ENCODE results near the gene RNF8. TPM values are rescaled to one million over a fixed set of nuclear protein-coding genes. Genes with fewer than 3 reads are reported as not detected.

RNF8 gene
- total and polyA plus RNA-seq, 10 of the 15 experiments (the other 5 are each of a cell fraction or from before 2014, with no cell fraction given) = 7.8 to 30.2 (median 23.3) TPM

DNA sequence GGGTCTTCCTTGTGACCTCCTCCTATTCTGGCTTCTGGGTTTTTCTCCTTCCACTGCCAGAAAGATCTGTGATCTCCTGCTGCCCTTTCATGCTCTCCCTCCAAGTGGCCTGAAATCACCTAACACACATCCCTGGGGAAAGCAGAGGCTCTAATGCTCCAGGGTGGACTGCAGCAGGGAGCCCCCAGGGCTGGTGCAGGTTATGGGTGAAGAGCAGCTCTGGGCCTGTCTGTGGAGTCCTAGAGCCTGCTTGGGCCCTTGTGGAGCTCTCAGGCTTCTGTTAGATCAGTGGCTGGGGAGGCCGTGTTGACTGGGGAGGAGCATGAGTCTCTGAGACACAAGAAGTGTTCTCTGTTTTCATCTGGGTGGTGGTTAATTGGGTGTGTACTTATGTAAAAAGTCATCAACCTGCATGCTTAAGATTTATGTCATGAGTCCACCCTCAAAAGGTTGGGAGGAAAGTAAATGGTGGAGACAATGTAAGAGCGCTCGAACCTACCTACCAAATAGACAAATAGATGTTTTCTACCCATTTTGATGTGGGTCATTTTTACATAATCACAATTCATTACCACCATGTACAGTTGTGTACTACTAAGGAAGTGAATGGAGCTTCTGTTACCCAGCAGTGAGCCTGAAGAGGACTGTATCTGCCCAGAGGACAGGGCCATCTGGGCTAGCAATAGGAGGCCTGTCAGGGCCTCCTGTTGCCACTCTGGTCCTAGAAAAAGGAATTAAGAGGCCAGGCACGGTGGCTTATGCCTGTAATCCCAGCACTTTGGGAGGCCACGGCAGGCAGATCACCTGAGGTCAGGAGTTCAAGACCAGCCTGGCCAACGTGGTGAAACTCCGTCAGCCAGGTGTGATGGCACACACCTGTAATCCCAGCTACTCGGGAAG, 32.0 kb upstream of the RNF8 start:
- no peaks in the 10 kb centered on the region for H3K9me3 ChIP-seq (replicated peaks; ENCODE audit: control insufficient read depth, insufficient read depth, low read length)
- in situ Hi-C loops (cut with MboI) (loop anchor here (5.0 kb wide), 1 partner anchor 371 kb away; no protein-coding TSS in a partner anchor), intact Hi-C loops (cut with micrococcal nuclease; ENCODE audit: unreplicated experiment) (loop anchor here (10.0 kb wide), 1 partner anchor 243 kb away; no protein-coding TSS in a partner anchor)
- ChIA-PET SMC1A (ENCODE audit: uncharacterized antibody, unreplicated experiment) (no interaction called here), POLR2A (no interaction called here), RAD21 (ENCODE audit: unreplicated experiment) (no interaction called here), CTCF (no interaction called here)
- H3K9ac ChIP-seq (ENCODE audit: control insufficient read depth, insufficient read depth, low read length) = no peak overlapping the region
- H3K27me3 ChIP-seq (replicated peaks in 1 of 2; ENCODE audit: control insufficient read depth in 2 of 2, insufficient read depth in 2 of 2, low read length in 1 of 2) = no peaks in the 10 kb centered on the region
- WGBS (ENCODE audit: insufficient coverage, insufficient replicate concordance, low lambda C conversion rate, missing lambda C conversion rate) = 95% methylated on average over 8 of the region's 8 CpGs
- H4K20me1 ChIP-seq (ENCODE audit: control insufficient read depth, insufficient read depth) = no peaks in the 10 kb centered on the region
- BruUV-seq (replicated peaks) = no TSS peak
- no peak for TF ChIP-seq CHD2 (IDR thresholded peaks at IDR 0.05; ENCODE audit: borderline replicate concordance, low read depth, low read length)
- TF ChIP-seq, protein P1, sequence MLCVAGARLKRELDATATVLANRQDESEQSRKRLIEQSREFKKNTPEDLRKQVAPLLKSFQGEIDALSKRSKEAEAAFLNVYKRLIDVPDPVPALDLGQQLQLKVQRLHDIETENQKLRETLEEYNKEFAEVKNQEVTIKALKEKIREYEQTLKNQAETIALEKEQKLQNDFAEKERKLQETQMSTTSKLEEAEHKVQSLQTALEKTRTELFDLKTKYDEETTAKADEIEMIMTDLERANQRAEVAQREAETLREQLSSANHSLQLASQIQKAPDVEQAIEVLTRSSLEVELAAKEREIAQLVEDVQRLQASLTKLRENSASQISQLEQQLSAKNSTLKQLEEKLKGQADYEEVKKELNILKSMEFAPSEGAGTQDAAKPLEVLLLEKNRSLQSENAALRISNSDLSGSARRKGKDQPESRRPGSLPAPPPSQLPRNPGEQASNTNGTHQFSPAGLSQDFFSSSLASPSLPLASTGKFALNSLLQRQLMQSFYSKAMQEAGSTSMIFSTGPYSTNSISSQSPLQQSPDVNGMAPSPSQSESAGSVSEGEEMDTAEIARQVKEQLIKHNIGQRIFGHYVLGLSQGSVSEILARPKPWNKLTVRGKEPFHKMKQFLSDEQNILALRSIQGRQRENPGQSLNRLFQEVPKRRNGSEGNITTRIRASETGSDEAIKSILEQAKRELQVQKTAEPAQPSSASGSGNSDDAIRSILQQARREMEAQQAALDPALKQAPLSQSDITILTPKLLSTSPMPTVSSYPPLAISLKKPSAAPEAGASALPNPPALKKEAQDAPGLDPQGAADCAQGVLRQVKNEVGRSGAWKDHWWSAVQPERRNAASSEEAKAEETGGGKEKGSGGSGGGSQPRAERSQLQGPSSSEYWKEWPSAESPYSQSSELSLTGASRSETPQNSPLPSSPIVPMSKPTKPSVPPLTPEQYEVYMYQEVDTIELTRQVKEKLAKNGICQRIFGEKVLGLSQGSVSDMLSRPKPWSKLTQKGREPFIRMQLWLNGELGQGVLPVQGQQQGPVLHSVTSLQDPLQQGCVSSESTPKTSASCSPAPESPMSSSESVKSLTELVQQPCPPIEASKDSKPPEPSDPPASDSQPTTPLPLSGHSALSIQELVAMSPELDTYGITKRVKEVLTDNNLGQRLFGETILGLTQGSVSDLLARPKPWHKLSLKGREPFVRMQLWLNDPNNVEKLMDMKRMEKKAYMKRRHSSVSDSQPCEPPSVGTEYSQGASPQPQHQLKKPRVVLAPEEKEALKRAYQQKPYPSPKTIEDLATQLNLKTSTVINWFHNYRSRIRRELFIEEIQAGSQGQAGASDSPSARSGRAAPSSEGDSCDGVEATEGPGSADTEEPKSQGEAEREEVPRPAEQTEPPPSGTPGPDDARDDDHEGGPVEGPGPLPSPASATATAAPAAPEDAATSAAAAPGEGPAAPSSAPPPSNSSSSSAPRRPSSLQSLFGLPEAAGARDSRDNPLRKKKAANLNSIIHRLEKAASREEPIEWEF (IDR thresholded peaks at IDR 0.05; ENCODE audit: insufficient replicate concordance, low read depth, low read length) = no peak
- TF ChIP-seq TCF12 (IDR thresholded peaks at IDR 0.05; ENCODE audit: low read depth, low read length) = no peak
- no peak for TF ChIP-seq NBN (IDR thresholded peaks at IDR 0.05)
- no peak for TF ChIP-seq RUNX3 (IDR thresholded peaks at IDR 0.05; ENCODE audit: low read length)
- TF ChIP-seq NR2C2 (IDR thresholded peaks at IDR 0.05; ENCODE audit: borderline replicate concordance, control insufficient read depth, insufficient read length, low read depth) = no peak
- no peak for TF ChIP-seq ESRRA (IDR thresholded peaks at IDR 0.05; ENCODE audit: low read length)
- no peak for TF ChIP-seq SUZ12 (IDR thresholded peaks at IDR 0.05; ENCODE audit: unreplicated experiment)
- no peak for TF ChIP-seq BRCA1 (IDR thresholded peaks at IDR 0.05; ENCODE audit: low read depth, low read length)
- no peak for TF ChIP-seq ZNF217 (IDR thresholded peaks at IDR 0.05)
- peaks cover 4 to 20% of the 10 kb centered on the region in 2 experiments for H3K36me3 ChIP-seq (ENCODE audit: control insufficient read depth in 2 of 2, insufficient read depth in 2 of 2, low read length in 1 of 2)
- ATAC-seq (no peak), FAIRE-seq (no peak), DNase-seq (ENCODE audit: low read depth, low spot score) (no peak)
- no peak overlapping the region for H3K4me3 ChIP-seq
- no peak overlapping the region for H2AFZ ChIP-seq (ENCODE audit: control insufficient read depth, low read depth, low read length)
- H3K79me2 ChIP-seq (ENCODE audit: control insufficient read depth, insufficient read depth, low read length) = no peaks in the 10 kb centered on the region
- H3K4me1 ChIP-seq (ENCODE audit: control insufficient read depth, insufficient read depth, low read length) = peaks cover 7% of the 10 kb centered on the region; the same call in 1 of the 2 replicates
- no peak overlapping the region for H3K27ac ChIP-seq (ENCODE audit: control insufficient read depth, insufficient read depth)
- no peak overlapping the region for H3K4me2 ChIP-seq (ENCODE audit: control insufficient read depth, insufficient read depth)

Data from GM12878 (cell line).